Ectodermal cell (in vitro differentiated cells): ENCODE measurements around the gene GC.
"Not testable (repeated sequence)": the region's sequence is repeated elsewhere in the genome, so short reads cannot be mapped to it uniquely, and the experiment has no call there.

Source experiments
- H3K27ac ChIP-seq: 2 replicates; pipeline ENCODE4 v1.7.0; 2013; ENCODE audit warnings: mild to moderate bottlenecking, low read depth, low read length; ENCODE audit not compliant: insufficient read depth, poor library complexity, severe bottlenecking
- H3K27me3 ChIP-seq: 2 replicates; pipeline ENCODE4 v1.7.0; 2013; ENCODE audit warnings: mild to moderate bottlenecking, low read length; ENCODE audit not compliant: insufficient read depth, control insufficient read depth, poor library complexity, severe bottlenecking
- H3K36me3 ChIP-seq: one replicate; pipeline ENCODE4 v1.7.0; 2013; ENCODE audit warnings: low read length; ENCODE audit not compliant: control insufficient read depth, insufficient read depth
- H3K4me1 ChIP-seq: one replicate; pipeline ENCODE4 v1.7.0; 2013; ENCODE audit warnings: low read length; ENCODE audit not compliant: control insufficient read depth, insufficient read depth
- H3K4me3 ChIP-seq: 2 replicates; pipeline ENCODE4 v1.7.0; 2013; ENCODE audit warnings: low read depth, low read length, control low read depth; ENCODE audit not compliant: insufficient read depth
- H3K9me3 ChIP-seq: 2 replicates; pipeline ENCODE4 v1.7.0; 2013; ENCODE audit warnings: mild to moderate bottlenecking, low read length, moderate library complexity; ENCODE audit not compliant: control insufficient read depth
- WGBS, 2 experiments: methylation state at CpG; one replicate each; pipeline ENCODE4 v1.1.7; 2013; ENCODE audit warnings: missing lambda C conversion rate in 2 of 2; 5-methylcytosine and 5-hydroxymethylcytosine counted together

Gene GC

GRCh38 chr4:71807469-71807868, 23.6 kb upstream of the GC start:
- Histone ChIP-seq H3K36me3 (no peaks in the 10 kb centered on the region), H3K4me3 (no peak overlapping the region), H3K4me1 (no peaks in the 10 kb centered on the region), H3K27me3 (no peaks in the 10 kb centered on the region), H3K27ac (no peak overlapping the region), H3K9me3 (no peaks in the 10 kb centered on the region)
- WGBS, 2 experiments = 95 to 100% methylated on average over 3 of the region's 3 CpGs

GRCh38 chr4:71805230-71805629, 21.4 kb upstream of the GC start:
- 92 to 100% methylated on average over 2 of the region's 2 CpGs for WGBS, 2 experiments
- not testable (repeated sequence) for H3K27me3 ChIP-seq, H3K27ac ChIP-seq

GRCh38 chr4:71804017-71804697, 20.3 kb upstream of the GC start:
- not testable (repeated sequence) for H3K27ac ChIP-seq, H3K4me3 ChIP-seq, H3K4me1 ChIP-seq, H3K36me3 ChIP-seq, H3K27me3 ChIP-seq, H3K9me3 ChIP-seq
- 88 to 89% methylated on average over 4 of the region's 4 CpGs for WGBS, 2 experiments

More at GRCh38 chr4:71805230-71805629, 21.4 kb upstream of the GC start:
- not testable (repeated sequence) for H3K4me3 ChIP-seq, H3K36me3 ChIP-seq, H3K9me3 ChIP-seq, H3K4me1 ChIP-seq

- Histone ChIP-seq H3K27ac (no peak overlapping the region), H3K4me1 (no peaks in the 10 kb centered on the region), H3K27me3 (no peaks in the 10 kb centered on the region), H3K36me3 (no peaks in the 10 kb centered on the region), H3K4me3 (no peak overlapping the region), H3K9me3 (no peaks in the 10 kb centered on the region)
- 91 to 93% methylated on average over 4 of the region's 4 CpGs for WGBS, 2 experiments
Observed at GRCh38 chr4:71785959-71786358, 2.1 kb upstream of the GC start.

- Histone ChIP-seq H3K27me3 (no peaks in the 10 kb centered on the region), H3K36me3 (no peaks in the 10 kb centered on the region), H3K4me3 (no peak overlapping the region), H3K9me3 (no peaks in the 10 kb centered on the region), H3K27ac (no peak overlapping the region), H3K4me1 (no peaks in the 10 kb centered on the region)
Observed at GRCh38 chr4:71784569-71785197, 804 bp upstream of the GC start.

GRCh38 chr4:71777891-71778290, 6.0 kb downstream of the GC start:
- Histone ChIP-seq H3K4me3 (no peak overlapping the region), H3K4me1 (no peaks in the 10 kb centered on the region), H3K27ac (no peak overlapping the region), H3K36me3 (no peaks in the 10 kb centered on the region), H3K27me3 (no peaks in the 10 kb centered on the region), H3K9me3 (no peaks in the 10 kb centered on the region)

GRCh38 chr4:71775449-71775848, 8.4 kb downstream of the GC start:
- H3K27me3 ChIP-seq = no peaks in the 10 kb centered on the region
- no peak overlapping the region for H3K4me3 ChIP-seq
- no peaks in the 10 kb centered on the region for H3K4me1 ChIP-seq
- 86 to 92% methylated on average over 2 of the region's 2 CpGs for WGBS, 2 experiments
- no peak overlapping the region for H3K27ac ChIP-seq
- no peaks in the 10 kb centered on the region for H3K9me3 ChIP-seq
- H3K36me3 ChIP-seq = no peaks in the 10 kb centered on the region

GRCh38 chr4:71774136-71774535, 9.7 kb downstream of the GC start:
- Histone ChIP-seq H3K36me3 (no peaks in the 10 kb centered on the region), H3K4me1 (no peaks in the 10 kb centered on the region), H3K9me3 (no peaks in the 10 kb centered on the region), H3K27ac (no peak overlapping the region), H3K27me3 (no peaks in the 10 kb centered on the region), H3K4me3 (no peak overlapping the region)
- 71 to 81% methylated on average over 3 of the region's 3 CpGs for WGBS, 2 experiments

GRCh38 chr4:71773004-71773403, 10.9 kb downstream of the GC start:
- WGBS, 2 experiments = 80 to 94% methylated on average over 1 to 2 of the region's 2 CpGs
- Histone ChIP-seq H3K4me3 (no peak overlapping the region), H3K4me1 (no peaks in the 10 kb centered on the region), H3K27ac (no peak overlapping the region), H3K36me3 (no peaks in the 10 kb centered on the region), H3K9me3 (no peaks in the 10 kb centered on the region), H3K27me3 (no peaks in the 10 kb centered on the region)

- H3K4me1 ChIP-seq = no peaks in the 10 kb centered on the region
- H3K27me3 ChIP-seq = no peaks in the 10 kb centered on the region
- no peak overlapping the region for H3K4me3 ChIP-seq
- no peaks in the 10 kb centered on the region for H3K36me3 ChIP-seq
- no peaks in the 10 kb centered on the region for H3K9me3 ChIP-seq
- H3K27ac ChIP-seq = no peak overlapping the region
Observed at GRCh38 chr4:71772592-71772991, 11.3 kb downstream of the GC start.

- WGBS, 2 experiments = 90 to 100% methylated on average over 1 to 2 of the region's 2 CpGs
- Histone ChIP-seq H3K9me3 (no peaks in the 10 kb centered on the region), H3K4me3 (no peak overlapping the region), H3K4me1 (no peaks in the 10 kb centered on the region), H3K27ac (no peak overlapping the region), H3K36me3 (no peaks in the 10 kb centered on the region), H3K27me3 (no peaks in the 10 kb centered on the region)
Observed at GRCh38 chr4:71771613-71772012, 12.3 kb downstream of the GC start.
